HepG2 (cell line): ENCODE results near the gene AFF4. TPM values are rescaled to one million over a fixed set of nuclear protein-coding genes. Genes with fewer than 3 reads are reported as not detected.
A peak's percentile ranks its signal among the peaks of the same experiment; 100 is the strongest.

Source experiments
- BRD4 ChIP-seq: sonication (generic); formaldehyde crosslinking; IDR thresholded peaks from 2 replicates; pipeline ENCODE4 v1.4.0; 2020; ENCODE audit warnings: missing genetic modification reagents
- ELF1 ChIP-seq: sonication (generic); formaldehyde crosslinking; IDR thresholded peaks from 2 replicates; pipeline ENCODE4 v1.4.0; 2020; ENCODE audit warnings: missing genetic modification reagents
- FOXO4 ChIP-seq: sonication (generic); formaldehyde crosslinking; conservative IDR thresholded peaks from 2 replicates; pipeline ENCODE4 v1.8.1; 2023; ENCODE audit warnings: missing genetic modification reagents
- HNRNPUL1 ChIP-seq: fragments of 200-400 bp; formaldehyde crosslinking; IDR thresholded peaks from 2 replicates; pipeline ENCODE4 v1.6.1; 2017; ENCODE audit warnings: low read depth, mild to moderate bottlenecking, low read length, moderate library complexity
- IKZF4 ChIP-seq: sonication (generic); formaldehyde crosslinking; IDR thresholded peaks from 2 replicates; pipeline ENCODE4 v1.5.1; 2020; ENCODE audit warnings: borderline replicate concordance, mild to moderate bottlenecking, low read depth, missing genetic modification reagents; ENCODE audit errors: not compliant biosample characterization
- KDM4B ChIP-seq: sonication (generic); formaldehyde crosslinking; IDR thresholded peaks from 2 replicates; pipeline ENCODE4 v1.4.0; 2020; ENCODE audit warnings: missing genetic modification reagents
- NCOR1 ChIP-seq: fragments of 200-600 bp; sonication (generic); IDR thresholded peaks from 2 replicates; pipeline ENCODE4 v1.7.0; 2017; ENCODE audit warnings: antibody characterized with exemption, low read length, borderline replicate concordance
- POGZ ChIP-seq: sonication (generic); formaldehyde crosslinking; IDR thresholded peaks from 2 replicates; pipeline ENCODE4 v1.4.0; 2020; ENCODE audit warnings: mild to moderate bottlenecking, missing genetic modification reagents
- RARA ChIP-seq: IDR thresholded peaks from 2 replicates; pipeline ENCODE4 v1.6.1; 2016; ENCODE audit warnings: missing genetic modification reagents, missing compliant biosample characterization
- SOX5 ChIP-seq: IDR thresholded peaks from 2 replicates; pipeline ENCODE4 v1.6.1; 2016; ENCODE audit warnings: borderline replicate concordance
- TEAD3 ChIP-seq: optimal IDR thresholded peaks from 2 replicates; pipeline ENCODE3; 2016; ENCODE audit warnings: borderline replicate concordance
- ZBTB43 ChIP-seq: sonication (generic); formaldehyde crosslinking; conservative IDR thresholded peaks from 2 replicates; pipeline ENCODE4 v1.4.0; 2020; ENCODE audit warnings: missing genetic modification reagents
- ZFP36L1 ChIP-seq: sonication (generic); formaldehyde crosslinking; IDR thresholded peaks from 2 replicates; pipeline ENCODE4 v1.8.0; 2022; ENCODE audit warnings: mild to moderate bottlenecking, missing genetic modification reagents, moderate library complexity
- ZNF143 ChIP-seq: sonication (generic); formaldehyde crosslinking; IDR thresholded peaks from 2 replicates; pipeline ENCODE4 v1.4.0; 2020; ENCODE audit warnings: missing genetic modification reagents
- ZNF232 ChIP-seq: sonication (generic); formaldehyde crosslinking; IDR thresholded peaks from 2 replicates; pipeline ENCODE4 v1.4.0; 2020; ENCODE audit warnings: missing genetic modification reagents, borderline replicate concordance
- ZNF263 ChIP-seq: sonication (generic); formaldehyde crosslinking; IDR thresholded peaks from 2 replicates; pipeline ENCODE4 v1.4.0; 2020; ENCODE audit warnings: missing genetic modification reagents
- ZNF7 ChIP-seq: IDR thresholded peaks from 2 replicates; pipeline ENCODE4 v1.6.1; 2016; ENCODE audit warnings: missing biosample characterization, missing genetic modification reagents
- ZZZ3 ChIP-seq: sonication (generic); formaldehyde crosslinking; IDR thresholded peaks from 2 replicates; pipeline ENCODE4 v1.4.0; 2020; ENCODE audit warnings: missing genetic modification reagents, mild to moderate bottlenecking, borderline replicate concordance
- polyA plus RNA-seq, 8 experiments: library from polyadenylated mRNA; depleted of rRNA in 3 of 8; stranded (reverse) in 7 of 8; unstranded in 1 of 8; fragments of >200 nt; fragmentation: Illumina TruSeq in 4 of 8; extraction: Trizol in 4 of 8; gene quantifications; 2 replicates each; pipeline versions ENCODE4 v1.2.1 to v1.2.3, GENCODE V29; 2011 to 2016; ENCODE audit warnings: low read depth in 4 of 8, missing spikeins in 1 of 8, mixed read lengths in 1 of 8; ENCODE audit not compliant: insufficient read depth in 1 of 8
- total RNA-seq, 5 experiments: library from RNA; depleted of rRNA; stranded (reverse); fragments of >200 nt; fragmentation: Illumina TruSeq; extraction: Trizol; gene quantifications; 2 replicates each; pipeline ENCODE4 v1.2.3, GENCODE V29; 2016; ENCODE audit warnings: low read depth in 1 of 5
- TF ChIP-seq, protein P1 (sequence below): IDR thresholded peaks from 2 replicates; pipeline ENCODE4 v1.6.1; 2016; ENCODE audit warnings: low read depth
- TF ChIP-seq, protein P2 (sequence below): sonication (generic); formaldehyde crosslinking; IDR thresholded peaks from 2 replicates; pipeline ENCODE4 v1.5.1; 2020; ENCODE audit warnings: missing genetic modification reagents, mild to moderate bottlenecking, borderline replicate concordance

AFF4 gene
- total and polyA plus RNA-seq, 2 of the 13 experiments (the other 11 are each of a cell fraction or from before 2014, with no cell fraction given), result 22.1 to 25.5 TPM

DNA sequence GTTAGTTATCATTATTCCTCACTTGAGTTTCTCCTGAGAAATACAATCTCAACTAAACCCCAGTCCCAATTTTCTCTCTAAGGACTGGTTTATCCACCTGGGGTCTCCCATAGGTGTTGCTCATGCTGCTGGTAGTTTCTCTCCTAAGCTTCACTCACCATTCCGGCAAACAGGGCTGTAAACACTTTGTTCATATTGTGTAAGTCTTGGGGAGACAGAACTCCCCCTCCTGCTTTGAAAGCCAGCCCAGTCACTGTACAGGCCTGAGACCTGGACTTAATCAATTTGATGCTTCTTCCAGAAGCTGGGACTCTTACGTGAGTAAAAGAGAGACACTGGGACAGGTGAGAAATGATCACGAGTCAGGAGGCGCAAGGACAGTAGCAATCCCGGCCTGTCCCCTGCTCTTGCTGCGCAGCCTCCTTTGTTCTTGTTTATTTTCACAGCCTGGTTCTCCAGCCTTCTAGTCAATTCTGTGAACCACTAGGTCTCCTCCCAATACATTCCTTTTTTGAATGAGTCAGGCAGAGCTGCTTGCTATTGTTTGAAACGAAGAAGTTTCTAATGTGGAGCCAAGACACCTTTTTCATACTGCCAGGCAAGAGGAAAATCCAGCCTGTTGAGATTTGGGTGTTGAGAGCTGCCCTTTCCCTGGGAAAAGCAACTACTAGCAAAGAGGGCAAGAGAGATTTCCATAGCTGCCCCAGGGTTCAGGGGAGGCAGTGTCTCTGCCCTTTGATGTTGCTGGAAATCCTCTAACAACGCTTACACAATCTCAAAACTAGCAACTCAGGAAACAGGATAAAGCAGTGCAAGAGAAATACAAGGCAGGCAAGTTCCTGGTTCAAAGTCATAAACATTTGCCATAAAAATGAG is 123.8 kb downstream of the AFF4 start (continued):
- TF ChIP-seq, protein P1, sequence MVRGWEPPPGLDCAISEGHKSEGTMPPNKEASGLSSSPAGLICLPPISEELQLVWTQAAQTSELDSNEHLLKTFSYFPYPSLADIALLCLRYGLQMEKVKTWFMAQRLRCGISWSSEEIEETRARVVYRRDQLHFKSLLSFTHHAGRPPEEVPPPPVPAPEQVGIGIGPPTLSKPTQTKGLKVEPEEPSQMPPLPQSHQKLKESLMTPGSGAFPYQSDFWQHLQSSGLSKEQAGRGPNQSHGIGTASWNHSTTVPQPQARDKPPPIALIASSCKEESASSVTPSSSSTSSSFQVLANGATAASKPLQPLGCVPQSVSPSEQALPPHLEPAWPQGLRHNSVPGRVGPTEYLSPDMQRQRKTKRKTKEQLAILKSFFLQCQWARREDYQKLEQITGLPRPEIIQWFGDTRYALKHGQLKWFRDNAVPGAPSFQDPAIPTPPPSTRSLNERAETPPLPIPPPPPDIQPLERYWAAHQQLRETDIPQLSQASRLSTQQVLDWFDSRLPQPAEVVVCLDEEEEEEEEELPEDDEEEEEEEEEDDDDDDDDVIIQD (CRISPR knock-in tag), result peak; percentile 62; the same call in 1 of the 2 replicates
- TF ChIP-seq ZBTB43 (CRISPR knock-in tag), result 0 out of 2 replicates have a peak, but pooled peaks have one; percentile 20
- no peak for TF ChIP-seq ZNF143
- peak; percentile 57; the same call in 1 of the 2 replicates for TF ChIP-seq POGZ (CRISPR knock-in tag)
- no peak for TF ChIP-seq BRD4
- TF ChIP-seq, protein P2, sequence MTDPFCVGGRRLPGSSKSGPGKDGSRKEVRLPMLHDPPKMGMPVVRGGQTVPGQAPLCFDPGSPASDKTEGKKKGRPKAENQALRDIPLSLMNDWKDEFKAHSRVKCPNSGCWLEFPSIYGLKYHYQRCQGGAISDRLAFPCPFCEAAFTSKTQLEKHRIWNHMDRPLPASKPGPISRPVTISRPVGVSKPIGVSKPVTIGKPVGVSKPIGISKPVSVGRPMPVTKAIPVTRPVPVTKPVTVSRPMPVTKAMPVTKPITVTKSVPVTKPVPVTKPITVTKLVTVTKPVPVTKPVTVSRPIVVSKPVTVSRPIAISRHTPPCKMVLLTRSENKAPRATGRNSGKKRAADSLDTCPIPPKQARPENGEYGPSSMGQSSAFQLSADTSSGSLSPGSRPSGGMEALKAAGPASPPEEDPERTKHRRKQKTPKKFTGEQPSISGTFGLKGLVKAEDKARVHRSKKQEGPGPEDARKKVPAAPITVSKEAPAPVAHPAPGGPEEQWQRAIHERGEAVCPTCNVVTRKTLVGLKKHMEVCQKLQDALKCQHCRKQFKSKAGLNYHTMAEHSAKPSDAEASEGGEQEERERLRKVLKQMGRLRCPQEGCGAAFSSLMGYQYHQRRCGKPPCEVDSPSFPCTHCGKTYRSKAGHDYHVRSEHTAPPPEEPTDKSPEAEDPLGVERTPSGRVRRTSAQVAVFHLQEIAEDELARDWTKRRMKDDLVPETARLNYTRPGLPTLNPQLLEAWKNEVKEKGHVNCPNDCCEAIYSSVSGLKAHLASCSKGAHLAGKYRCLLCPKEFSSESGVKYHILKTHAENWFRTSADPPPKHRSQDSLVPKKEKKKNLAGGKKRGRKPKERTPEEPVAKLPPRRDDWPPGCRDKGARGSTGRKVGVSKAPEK (CRISPR knock-in tag), result peak; percentile 87; the same call in 1 of the 2 replicates
- TF ChIP-seq ZFP36L1 (CRISPR knock-in tag), result 0 out of 2 replicates have a peak, but pooled peaks have one; percentile 35
- peak; percentile 78 for TF ChIP-seq ELF1 (CRISPR knock-in tag)
- TF ChIP-seq ZZZ3 (CRISPR knock-in tag), result no peak
- TF ChIP-seq FOXO4 (CRISPR knock-in tag), result 0 out of 2 replicates have a peak, but pooled peaks have one; percentile 42
- peak; percentile 71; the same call in 1 of the 2 replicates for TF ChIP-seq SOX5 (CRISPR knock-in tag)
- peak; percentile 74; the same call in 1 of the 2 replicates for TF ChIP-seq NCOR1
- TF ChIP-seq ZNF232, result no peak
- TF ChIP-seq IKZF4 (CRISPR knock-in tag), result no peak
- TF ChIP-seq TEAD3 (CRISPR knock-in tag), result peak; percentile 45
- TF ChIP-seq ZNF263, result 0 out of 2 replicates have a peak, but pooled peaks have one; percentile 11
- peak; percentile 16; the same call in 1 of the 2 replicates for TF ChIP-seq KDM4B (CRISPR knock-in tag)
- TF ChIP-seq RARA (CRISPR knock-in tag), result peak; percentile 90
- TF ChIP-seq HNRNPUL1, result no peak
- TF ChIP-seq ZNF7 (CRISPR knock-in tag), result peak; percentile 71; the same call in 1 of the 2 replicates
